Smooth muscle cell (in vitro differentiated cells): Measurements from ENCODE around the gene TRIB2. TPM values are rescaled to one million over a fixed set of nuclear protein-coding genes. Genes with fewer than 3 reads are reported as not detected.

Source experiments
- DNase-seq: peaks from one replicate; lab custom pipeline; 2025; ENCODE audit not compliant: unreplicated experiment; lab: John Stamatoyannopoulos, UW
- H2AFZ ChIP-seq: fragments of 200-600 bp; sonication (generic); 2 replicates; pipeline ENCODE4 v1.6.0; 2016; ENCODE audit warnings: antibody characterized with exemption, low read depth, mild to moderate bottlenecking
- H3F3A ChIP-seq: fragments of 200-600 bp; sonication (generic); 2 replicates; pipeline ENCODE4 v1.6.0; 2017; ENCODE audit warnings: antibody characterized with exemption, low read depth
- H3K27ac ChIP-seq: fragments of 200-600 bp; sonication (generic); 2 replicates; pipeline ENCODE4 v1.5.1; 2016; ENCODE audit warnings: low read depth, mild to moderate bottlenecking
- H3K27me3 ChIP-seq: fragments of 200-600 bp; sonication (generic); 2 replicates; pipeline ENCODE4 v1.6.1; 2016; ENCODE audit warnings: low read depth, mild to moderate bottlenecking
- H3K36me3 ChIP-seq: fragments of 200-600 bp; sonication (generic); 2 replicates; pipeline ENCODE4 v1.5.1; 2016; ENCODE audit warnings: low read depth
- H3K4me1 ChIP-seq: fragments of 200-600 bp; sonication (generic); 2 replicates; pipeline ENCODE4 v1.5.1; 2016; ENCODE audit warnings: low read depth
- H3K4me2 ChIP-seq: fragments of 200-600 bp; sonication (generic); 2 replicates; pipeline ENCODE4 v1.6.0; 2016; ENCODE audit warnings: mild to moderate bottlenecking
- H3K4me3 ChIP-seq: fragments of 200-600 bp; sonication (generic); 2 replicates; pipeline ENCODE4 v1.5.1; 2016; ENCODE audit warnings: mild to moderate bottlenecking
- H3K79me2 ChIP-seq: fragments of 200-600 bp; sonication (generic); 2 replicates; pipeline ENCODE4 v1.6.0; 2016; ENCODE audit warnings: low read depth, mild to moderate bottlenecking
- H3K9ac ChIP-seq: fragments of 200-600 bp; sonication (generic); 2 replicates; pipeline ENCODE4 v1.6.0; 2016; ENCODE audit warnings: low read depth
- H3K9me3 ChIP-seq: fragments of 200-600 bp; sonication (generic); replicated peaks from 2 replicates; pipeline ENCODE4 v1.5.1; 2016; ENCODE audit warnings: low read depth
- H4K20me1 ChIP-seq: fragments of 200-600 bp; sonication (generic); 2 replicates; pipeline ENCODE4 v1.6.0; 2016; ENCODE audit warnings: low read depth
- CTCF ChIP-seq: fragments of 200-600 bp; sonication (generic); IDR thresholded peaks from 2 replicates; pipeline ENCODE4 v1.5.1; 2017; ENCODE audit warnings: borderline replicate concordance, mild to moderate bottlenecking, antibody characterized with exemption; ENCODE audit not compliant: insufficient read depth, poor library complexity, severe bottlenecking
- WGBS: methylation state at CpG from one replicate; pipeline ENCODE4 v1.1.7; 2016; ENCODE audit warnings: low lambda C conversion rate; 5-methylcytosine and 5-hydroxymethylcytosine counted together
- polyA plus RNA-seq: library from polyadenylated mRNA; unstranded; fragments of >200 nt; fragmentation: Nextera tagmentation; extraction: Ambion mirVana; gene quantifications from 2 replicates; pipeline ENCODE4 v1.2.1, GENCODE V29; 2016
- total RNA-seq: library from RNA; depleted of rRNA; stranded (reverse); fragments of >200 nt; gene quantifications from 2 replicates; pipeline ENCODE4 v1.2.3, GENCODE V29; 2014

Gene TRIB2
- total RNA-seq, result 31.5 and 47.0 TPM in 2 replicates
- polyA plus RNA-seq, result 26.0 and 31.1 TPM in 2 replicates

- Histone ChIP-seq H3K4me1 (peaks cover 26% of the 10 kb centered on the region), H3K9me3 (no peaks in the 10 kb centered on the region), H4K20me1 (peaks cover 34% of the 10 kb centered on the region), H3K9ac (peak within 1 kb of the TSS; percentile 61), H3F3A (peaks cover 30% of the 10 kb centered on the region), H3K27ac (peak within 1 kb of the TSS; percentile 77), H3K36me3 (no peaks in the 10 kb centered on the region), H3K4me2 (peak within 1 kb of the TSS; percentile 94), H3K4me3 (peak within 1 kb of the TSS; percentile 79), H2AFZ (peak within 1 kb of the TSS; percentile 86), H3K79me2 (peaks cover 40% of the 10 kb centered on the region), H3K27me3 (no peaks in the 10 kb centered on the region)
- TF ChIP-seq CTCF, result no peak
- DNase-seq, result peak; percentile 86
- WGBS, result 2% methylated on average over 55 of the region's 90 CpGs
These were observed at the start of gene TRIB2 for GRCh38 chr2:12716282-12717190. Gene TRIB2, plus strand, starts transcription at chr2:12716936. Its CDS starts 1,372 bp downstream, at chr2:12718308.

- Histone ChIP-seq H3K27me3 (no peaks in the 10 kb centered on the region), H4K20me1 (no peaks in the 10 kb centered on the region), H3K4me2 (no peak overlapping the region), H3K4me1 (no peaks in the 10 kb centered on the region), H3K9ac (no peak overlapping the region), H3K27ac (no peak overlapping the region), H3K9me3 (peaks cover 7% of the 10 kb centered on the region), H2AFZ (no peak overlapping the region), H3K79me2 (no peaks in the 10 kb centered on the region), H3K4me3 (no peak overlapping the region), H3F3A (no peaks in the 10 kb centered on the region), H3K36me3 (no peaks in the 10 kb centered on the region)
- TF ChIP-seq CTCF, result no peak
- WGBS, result 62% methylated on average over 3 of the region's 3 CpGs
- no peak for DNase-seq
These were observed 47.7 kb upstream of the TRIB2 start for GRCh38 chr2:12669036-12669435.

GRCh38 chr2:12672711-12673315, 43.9 kb upstream of the TRIB2 start:
- 90% methylated on average over 8 of the region's 8 CpGs for WGBS
- no peaks in the 10 kb centered on the region for H3K27me3 ChIP-seq
- no peak for TF ChIP-seq CTCF
- H2AFZ ChIP-seq, result no peak overlapping the region
- no peaks in the 10 kb centered on the region for H4K20me1 ChIP-seq
- H3K9ac ChIP-seq, result no peak overlapping the region
- DNase-seq, result no peak
- no peaks in the 10 kb centered on the region for H3K79me2 ChIP-seq
- H3K4me1 ChIP-seq, result no peaks in the 10 kb centered on the region
- no peaks in the 10 kb centered on the region for H3K9me3 ChIP-seq
- no peak overlapping the region for H3K4me3 ChIP-seq
- no peak overlapping the region for H3K27ac ChIP-seq
- no peak overlapping the region for H3K4me2 ChIP-seq
- no peaks in the 10 kb centered on the region for H3F3A ChIP-seq
- no peaks in the 10 kb centered on the region for H3K36me3 ChIP-seq
